ENCODE data around the gene EDRF1.

The EDRF1 gene

DNA sequence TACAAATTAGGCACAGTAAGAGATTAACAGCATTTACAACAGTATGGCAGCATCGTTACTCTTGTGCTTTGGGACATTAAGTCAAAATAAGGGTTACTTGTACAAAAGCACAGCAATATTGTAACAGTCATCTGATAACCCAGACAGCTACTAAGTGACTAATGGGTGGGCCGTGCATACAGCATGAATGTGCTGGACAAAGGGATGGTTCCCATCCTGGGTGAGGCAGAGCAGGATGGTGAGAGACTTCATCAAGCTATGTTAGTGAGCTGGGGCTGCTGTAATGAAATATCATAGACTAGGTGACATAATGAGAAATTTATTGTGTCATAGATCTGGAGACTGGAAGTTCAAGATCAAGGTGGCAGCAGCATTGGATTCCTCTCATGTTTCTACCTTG lies 25.4 kb downstream of the EDRF1 start:
- Histone ChIP-seq H4K12ac (ENCODE audit: low read depth, low read length) (no peak overlapping the region), H3K14ac (ENCODE audit: low read length) (no peak overlapping the region), H2BK120ac (ENCODE audit: insufficient read depth, low read length, poor library complexity) (no peak overlapping the region), H2BK5ac (ENCODE audit: low read depth, low read length, poor library complexity) (no peak overlapping the region), H3K4me3 (ENCODE audit: low read depth, low read length) (no peak overlapping the region), H3K18ac (ENCODE audit: low read length) (no peak overlapping the region), H3K4ac (ENCODE audit: low read depth, low read length) (no peak overlapping the region), H2BK12ac (ENCODE audit: low read length) (no peak overlapping the region), H2AFZ (ENCODE audit: insufficient read depth, low read length, poor library complexity) (no peak overlapping the region), H3K36me3 (ENCODE audit: control insufficient read depth in 1 of 2, insufficient read depth in 2 of 2, low read length in 2 of 2) (peaks cover 23 to 43% of the 10 kb centered on the region in 2 experiments), H3K79me2 (ENCODE audit: control insufficient read depth, insufficient read depth, low read length, poor library complexity) (no peaks in the 10 kb centered on the region), H3K4me1 (ENCODE audit: control insufficient read depth in 1 of 2, insufficient read depth in 2 of 2, low read length in 2 of 2) (no peaks in the 10 kb centered on the region), H3K9ac (ENCODE audit: low read length) (no peak overlapping the region), H4K8ac (ENCODE audit: low read depth, low read length) (no peak overlapping the region), H3K23ac (ENCODE audit: low read length) (no peak overlapping the region), H3K79me1 (ENCODE audit: low read length) (no peaks in the 10 kb centered on the region), H4K91ac (ENCODE audit: low read depth, low read length) (no peak overlapping the region), H3K9me3 (ENCODE audit: insufficient read depth, low read depth, low read length) (no peaks in the 10 kb centered on the region), H3K27me3 (ENCODE audit: insufficient read depth, low read length) (no peaks in the 10 kb centered on the region), H2AK5ac (ENCODE audit: low read length) (no peak overlapping the region), H3K27ac (ENCODE audit: low read depth, low read length) (no peak overlapping the region), H3K4me2 (ENCODE audit: low read length) (no peak overlapping the region)
- DNase-seq: no peak
- WGBS (ENCODE audit: extremely low coverage, insufficient coverage, insufficient read length): no CpG with 5 or more reads among the region's 2 CpGs

GRCh38 chr10:125747417-125747816 lies 27.9 kb downstream of the EDRF1 start:
- Histone ChIP-seq H4K8ac (ENCODE audit: low read depth, low read length) (no peak overlapping the region), H2AFZ (ENCODE audit: insufficient read depth, low read length, poor library complexity) (no peak overlapping the region), H2BK120ac (ENCODE audit: insufficient read depth, low read length, poor library complexity) (no peak overlapping the region), H3K79me1 (ENCODE audit: low read length) (no peaks in the 10 kb centered on the region), H4K91ac (ENCODE audit: low read depth, low read length) (no peak overlapping the region), H3K36me3 (ENCODE audit: control insufficient read depth in 1 of 2, insufficient read depth in 2 of 2, low read length in 2 of 2) (peaks cover 21 to 39% of the 10 kb centered on the region in 2 experiments), H2AK5ac (ENCODE audit: low read length) (no peak overlapping the region), H4K12ac (ENCODE audit: low read depth, low read length) (no peak overlapping the region), H3K23ac (ENCODE audit: low read length) (no peak overlapping the region), H2BK12ac (ENCODE audit: low read length) (no peak overlapping the region), H3K4me1 (ENCODE audit: control insufficient read depth in 1 of 2, insufficient read depth in 2 of 2, low read length in 2 of 2) (no peaks in the 10 kb centered on the region), H3K4ac (ENCODE audit: low read depth, low read length) (no peak overlapping the region), H3K27ac (ENCODE audit: low read depth, low read length) (no peak overlapping the region), H3K9ac (ENCODE audit: low read length) (no peak overlapping the region), H3K18ac (ENCODE audit: low read length) (no peak overlapping the region), H3K14ac (ENCODE audit: low read length) (no peak overlapping the region), H3K4me3 (ENCODE audit: low read depth, low read length) (no peak overlapping the region), H2BK5ac (ENCODE audit: low read depth, low read length, poor library complexity) (no peak overlapping the region), H3K79me2 (ENCODE audit: control insufficient read depth, insufficient read depth, low read length, poor library complexity) (no peaks in the 10 kb centered on the region), H3K4me2 (ENCODE audit: low read length) (no peak overlapping the region), H3K9me3 (ENCODE audit: insufficient read depth, low read depth, low read length) (no peaks in the 10 kb centered on the region), H3K27me3 (ENCODE audit: insufficient read depth, low read length) (no peaks in the 10 kb centered on the region)
- no CpG with 5 or more reads among the region's 5 CpGs for WGBS (ENCODE audit: extremely low coverage, insufficient coverage, insufficient read length)
- DNase-seq: no peak

DNA sequence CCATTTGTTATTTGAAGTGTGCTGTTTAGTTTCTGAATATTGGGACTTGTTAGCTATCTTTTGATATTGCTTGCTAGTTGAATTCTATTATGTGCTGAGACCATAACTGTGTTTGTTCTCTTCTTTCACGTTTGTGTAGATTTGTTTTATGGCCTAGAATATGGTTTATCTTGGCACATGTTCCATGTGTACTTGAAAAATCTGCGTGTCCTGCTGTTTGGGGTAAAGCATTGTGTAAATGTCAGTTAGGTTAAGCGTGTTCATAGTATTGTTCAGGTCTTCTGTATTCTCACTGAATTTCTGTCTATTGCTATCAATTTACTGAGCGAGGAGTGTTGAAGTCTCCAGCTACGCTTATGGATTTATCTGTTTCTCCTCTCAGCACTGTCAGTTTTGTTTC lies 36.7 kb downstream of the EDRF1 start:
- H2BK12ac ChIP-seq (ENCODE audit: low read length): no peak overlapping the region
- H3K9ac ChIP-seq (ENCODE audit: low read length): no peak overlapping the region
- H3K18ac ChIP-seq (ENCODE audit: low read length): no peak overlapping the region
- H2AFZ ChIP-seq (ENCODE audit: insufficient read depth, low read length, poor library complexity): no peak overlapping the region
- DNase-seq: no peak
- no peak overlapping the region for H2BK120ac ChIP-seq (ENCODE audit: insufficient read depth, low read length, poor library complexity)
- H3K27me3 ChIP-seq (ENCODE audit: insufficient read depth, low read length): no peaks in the 10 kb centered on the region
- H3K4me3 ChIP-seq (ENCODE audit: low read depth, low read length): no peak overlapping the region
- no peak overlapping the region for H3K23ac ChIP-seq (ENCODE audit: low read length)
- no peak overlapping the region for H3K27ac ChIP-seq (ENCODE audit: low read depth, low read length)
- no peaks in the 10 kb centered on the region for H3K9me3 ChIP-seq (ENCODE audit: insufficient read depth, low read depth, low read length)
- peaks cover 24 to 35% of the 10 kb centered on the region in 2 experiments for H3K36me3 ChIP-seq (ENCODE audit: control insufficient read depth in 1 of 2, insufficient read depth in 2 of 2, low read length in 2 of 2)
- H4K8ac ChIP-seq (ENCODE audit: low read depth, low read length): no peak overlapping the region
- H3K4me2 ChIP-seq (ENCODE audit: low read length): no peak overlapping the region
- H2AK5ac ChIP-seq (ENCODE audit: low read length): no peak overlapping the region
- H3K79me1 ChIP-seq (ENCODE audit: low read length): no peaks in the 10 kb centered on the region
- WGBS (ENCODE audit: extremely low coverage, insufficient coverage, insufficient read length): no CpG with 5 or more reads among the region's 5 CpGs
- H2BK5ac ChIP-seq (ENCODE audit: low read depth, low read length, poor library complexity): no peak overlapping the region
- H4K91ac ChIP-seq (ENCODE audit: low read depth, low read length): no peak overlapping the region
- H4K12ac ChIP-seq (ENCODE audit: low read depth, low read length): no peak overlapping the region
- H3K4me1 ChIP-seq (ENCODE audit: control insufficient read depth in 1 of 2, insufficient read depth in 2 of 2, low read length in 2 of 2): no peaks in the 10 kb centered on the region
- H3K14ac ChIP-seq (ENCODE audit: low read length): no peak overlapping the region
- H3K4ac ChIP-seq (ENCODE audit: low read depth, low read length): no peak overlapping the region
- H3K79me2 ChIP-seq (ENCODE audit: control insufficient read depth, insufficient read depth, low read length, poor library complexity): no peaks in the 10 kb centered on the region

- H2BK12ac ChIP-seq (ENCODE audit: low read length): no peak overlapping the region
- no peak overlapping the region for H3K4me2 ChIP-seq (ENCODE audit: low read length)
- no peak overlapping the region for H2BK5ac ChIP-seq (ENCODE audit: low read depth, low read length, poor library complexity)
- no peak overlapping the region for H3K4ac ChIP-seq (ENCODE audit: low read depth, low read length)
- H4K12ac ChIP-seq (ENCODE audit: low read depth, low read length): no peak overlapping the region
- H4K91ac ChIP-seq (ENCODE audit: low read depth, low read length): no peak overlapping the region
- no peak overlapping the region for H2AK5ac ChIP-seq (ENCODE audit: low read length)
- no peak overlapping the region for H3K18ac ChIP-seq (ENCODE audit: low read length)
- peaks cover 20 to 31% of the 10 kb centered on the region in 2 experiments for H3K36me3 ChIP-seq (ENCODE audit: control insufficient read depth in 1 of 2, insufficient read depth in 2 of 2, low read length in 2 of 2)
- no peaks in the 10 kb centered on the region for H3K4me1 ChIP-seq (ENCODE audit: control insufficient read depth in 1 of 2, insufficient read depth in 2 of 2, low read length in 2 of 2)
- no peak overlapping the region for H3K23ac ChIP-seq (ENCODE audit: low read length)
- no peak overlapping the region for H4K8ac ChIP-seq (ENCODE audit: low read depth, low read length)
- no peak overlapping the region for H2BK120ac ChIP-seq (ENCODE audit: insufficient read depth, low read length, poor library complexity)
- H2AFZ ChIP-seq (ENCODE audit: insufficient read depth, low read length, poor library complexity): no peak overlapping the region
- H3K27ac ChIP-seq (ENCODE audit: low read depth, low read length): no peak overlapping the region
- H3K79me2 ChIP-seq (ENCODE audit: control insufficient read depth, insufficient read depth, low read length, poor library complexity): no peaks in the 10 kb centered on the region
- no peak for DNase-seq
- H3K14ac ChIP-seq (ENCODE audit: low read length): no peak overlapping the region
- H3K4me3 ChIP-seq (ENCODE audit: low read depth, low read length): no peak overlapping the region
- no peaks in the 10 kb centered on the region for H3K27me3 ChIP-seq (ENCODE audit: insufficient read depth, low read length)
- H3K9me3 ChIP-seq (ENCODE audit: insufficient read depth, low read depth, low read length): no peaks in the 10 kb centered on the region
- WGBS (ENCODE audit: extremely low coverage, insufficient coverage, insufficient read length): no CpG with 5 or more reads among the region's 5 CpGs
- no peaks in the 10 kb centered on the region for H3K79me1 ChIP-seq (ENCODE audit: low read length)
- H3K9ac ChIP-seq (ENCODE audit: low read length): no peak overlapping the region
These were observed 37.5 kb downstream of the EDRF1 start for GRCh38 chr10:125756853-125757487.
